Measurements from ENCODE around the gene CAMK4. TPM values are rescaled to one million over a fixed set of nuclear protein-coding genes. Genes with fewer than 3 reads are reported as not detected.

CAMK4 gene
- total and polyA plus RNA-seq, 2 donors (not counting 1 experiment from before 2014, with no cell fraction given) = 0.83 to 5.9 TPM

DNA sequence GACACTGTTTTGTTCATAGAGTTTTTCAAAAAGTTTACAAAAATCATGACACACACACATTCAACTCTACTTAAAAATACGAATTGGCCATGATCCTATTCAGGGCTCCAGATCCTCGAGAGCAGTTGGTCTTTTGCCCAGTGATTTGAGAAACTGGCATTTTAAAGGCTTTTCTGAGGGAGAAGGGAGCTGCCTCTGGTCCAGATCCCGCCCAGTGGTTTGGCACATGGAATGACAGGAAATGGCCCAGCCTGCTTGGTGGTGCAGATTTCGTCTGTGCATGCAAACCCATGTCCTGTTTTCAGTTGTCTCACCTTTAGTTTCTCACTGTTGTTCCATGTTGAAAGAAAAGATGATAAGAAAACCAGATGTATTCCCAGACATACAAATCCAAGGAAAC is 3.6 kb downstream of the CAMK4 start:
- no peak for TF ChIP-seq EZH2 (IDR thresholded peaks at IDR 0.05; ENCODE audit: low read length, missing control alignments)
- H2AFZ ChIP-seq (ENCODE audit: low read length) = peak overlapping the region; percentile 13

GRCh38 chr5:111228520-111229220 is 4.5 kb downstream of the CAMK4 start:
- no peaks in the 10 kb centered on the region for H3K9me3 ChIP-seq (ENCODE audit: control insufficient read depth, insufficient read depth, low read depth, low read length)
- no peaks in the 10 kb centered on the region for H4K20me1 ChIP-seq (ENCODE audit: control insufficient read depth, extremely low read depth, insufficient read depth, low read length)
- H3K4me3 ChIP-seq (replicated peaks in 1 of 4; ENCODE audit: control extremely low read depth in 1 of 4, insufficient read depth in 1 of 4, low read depth in 3 of 4, low read length in 4 of 4) = no peak overlapping the region
- peak overlapping the region; percentile 19 for H2AFZ ChIP-seq (ENCODE audit: low read length)
- H3K36me3 ChIP-seq (ENCODE audit: control insufficient read depth, insufficient read depth, low read length) = no peaks in the 10 kb centered on the region
- no peak overlapping the region for H3K9ac ChIP-seq (ENCODE audit: insufficient read depth, low read length)
- H3K79me2 ChIP-seq (ENCODE audit: control insufficient read depth, insufficient read depth, low read length) = no peaks in the 10 kb centered on the region
- H3K4me1 ChIP-seq (ENCODE audit: control insufficient read depth, extremely low read depth, insufficient read depth, low read length) = peaks cover 6% of the 10 kb centered on the region
- no peaks in the 10 kb centered on the region for H3K27me3 ChIP-seq (ENCODE audit: control insufficient read depth, insufficient read depth, low read length)
- TF ChIP-seq EZH2 (IDR thresholded peaks at IDR 0.05; ENCODE audit: low read length, missing control alignments) = no peak
- TF ChIP-seq CTCF (conservative IDR thresholded peaks at IDR 0.05 in 1 of 2, IDR thresholded peaks at IDR 0.05 in 1 of 2; ENCODE audit: low read depth in 1 of 2, low read length in 2 of 2) = no peak
- DNase-seq (ENCODE audit: low read depth in 2 of 2) = no peak
- peak overlapping the region; percentile 8 for H3K4me2 ChIP-seq (ENCODE audit: extremely low read depth, insufficient read depth, low read length)
- no peak overlapping the region for H3K27ac ChIP-seq (ENCODE audit: insufficient read depth, low read length)

More for the DNA sequence above, 3.6 kb downstream of the CAMK4 start:
- H3K4me3 ChIP-seq (replicated peaks in 1 of 4; ENCODE audit: control extremely low read depth in 1 of 4, insufficient read depth in 1 of 4, low read depth in 3 of 4, low read length in 4 of 4) = no peak overlapping the region
- H4K20me1 ChIP-seq (ENCODE audit: control insufficient read depth, extremely low read depth, insufficient read depth, low read length) = no peaks in the 10 kb centered on the region
- H3K79me2 ChIP-seq (ENCODE audit: control insufficient read depth, insufficient read depth, low read length) = no peaks in the 10 kb centered on the region
- no peak overlapping the region for H3K4me2 ChIP-seq (ENCODE audit: extremely low read depth, insufficient read depth, low read length)
- DNase-seq (ENCODE audit: low read depth in 2 of 2) = peak; percentile 83 to 87
- H3K36me3 ChIP-seq (ENCODE audit: control insufficient read depth, insufficient read depth, low read length) = no peaks in the 10 kb centered on the region
- H3K27me3 ChIP-seq (ENCODE audit: control insufficient read depth, insufficient read depth, low read length) = no peaks in the 10 kb centered on the region
- no peak overlapping the region for H3K27ac ChIP-seq (ENCODE audit: insufficient read depth, low read length)
- no peak overlapping the region for H3K9ac ChIP-seq (ENCODE audit: insufficient read depth, low read length)
- H3K9me3 ChIP-seq (ENCODE audit: control insufficient read depth, insufficient read depth, low read depth, low read length) = no peaks in the 10 kb centered on the region
- H3K4me1 ChIP-seq (ENCODE audit: control insufficient read depth, extremely low read depth, insufficient read depth, low read length) = peaks cover 6% of the 10 kb centered on the region

DNA sequence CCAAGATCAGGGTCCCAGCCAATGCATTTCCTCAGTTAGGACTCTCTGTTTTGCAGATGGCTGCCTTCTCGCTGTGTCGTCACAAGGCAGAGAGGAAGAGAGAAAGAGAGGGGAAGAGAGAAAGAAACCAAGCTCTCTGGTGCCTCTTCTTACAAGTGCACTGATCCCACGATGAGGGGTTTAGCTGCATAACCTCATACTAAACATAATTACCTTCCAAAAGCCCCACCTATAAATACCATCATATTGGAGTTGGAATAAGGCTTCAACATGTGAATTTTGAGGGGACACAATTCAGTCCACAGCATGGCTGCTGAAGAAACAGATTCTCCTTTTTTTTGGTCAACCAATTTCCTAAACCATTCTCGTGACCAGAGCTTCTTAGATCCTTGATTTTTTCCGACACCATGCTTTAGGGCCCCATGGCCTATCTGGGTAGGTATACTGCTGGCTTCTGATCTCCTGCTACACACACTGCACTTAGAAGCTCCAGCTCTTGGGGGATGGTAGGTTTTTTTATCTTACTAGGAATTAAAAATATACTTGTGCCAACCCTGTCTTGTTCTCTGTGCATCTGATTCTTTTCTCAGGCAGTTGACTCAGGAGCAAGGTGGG is 5.1 kb downstream of the CAMK4 start:
- no peaks in the 10 kb centered on the region for H3K36me3 ChIP-seq (ENCODE audit: control insufficient read depth, insufficient read depth, low read length)
- no peak overlapping the region for H3K4me3 ChIP-seq (replicated peaks in 1 of 4; ENCODE audit: control extremely low read depth in 1 of 4, insufficient read depth in 1 of 4, low read depth in 3 of 4, low read length in 4 of 4)
- no peaks in the 10 kb centered on the region for H3K9me3 ChIP-seq (ENCODE audit: control insufficient read depth, insufficient read depth, low read depth, low read length)
- H3K27me3 ChIP-seq (ENCODE audit: control insufficient read depth, insufficient read depth, low read length) = no peaks in the 10 kb centered on the region
- no peak overlapping the region for H3K9ac ChIP-seq (ENCODE audit: insufficient read depth, low read length)
- no peak for DNase-seq (ENCODE audit: low read depth in 2 of 2)
- TF ChIP-seq EZH2 (IDR thresholded peaks at IDR 0.05; ENCODE audit: low read length, missing control alignments) (no peak), CTCF (conservative IDR thresholded peaks at IDR 0.05 in 1 of 2, IDR thresholded peaks at IDR 0.05 in 1 of 2; ENCODE audit: low read depth in 1 of 2, low read length in 2 of 2) (no peak)
- no peaks in the 10 kb centered on the region for H4K20me1 ChIP-seq (ENCODE audit: control insufficient read depth, extremely low read depth, insufficient read depth, low read length)
- H3K27ac ChIP-seq (ENCODE audit: insufficient read depth, low read length) = no peak overlapping the region
- peaks cover 6% of the 10 kb centered on the region for H3K4me1 ChIP-seq (ENCODE audit: control insufficient read depth, extremely low read depth, insufficient read depth, low read length)
- no peaks in the 10 kb centered on the region for H3K79me2 ChIP-seq (ENCODE audit: control insufficient read depth, insufficient read depth, low read length)
- H2AFZ ChIP-seq (ENCODE audit: low read length) = peak overlapping the region; percentile 19
- peak overlapping the region; percentile 8 for H3K4me2 ChIP-seq (ENCODE audit: extremely low read depth, insufficient read depth, low read length)

All from fibroblast of lung (primary cell).